Renal cortex interstitium (tissue), 11 donors: ENCODE results near the gene HIF1AN. TPM values are rescaled to one million over a fixed set of nuclear protein-coding genes. Genes with fewer than 3 reads are reported as not detected.

ENCODE experiments used
- DNase-seq, 11 donors: peaks; one replicate each; pipeline ENCODE4 v3.0.0-alpha.2; 2013; ENCODE audit warnings: low read depth in 9 of 11, low spot score in 4 of 11; ENCODE audit errors: extremely low read depth in 1 of 11
- polyA plus RNA-seq, 3 donors: library from polyadenylated mRNA; unstranded; fragments of 120-200 nt; gene quantifications; one replicate each; pipeline ENCODE4 v1.2.1, GENCODE V29; 2013; ENCODE audit not compliant: insufficient read length in 3 of 3

HIF1AN gene
- polyA plus RNA-seq, 3 donors, result 36.9 to 48.4 (median 44.5) TPM

- no peak for DNase-seq
Observed at GRCh38 chr10:100579261-100580090, 43.7 kb downstream of the HIF1AN start.

- no peak for DNase-seq
Observed at GRCh38 chr10:100586959-100587358, 51.2 kb downstream of the HIF1AN start.

GRCh38 chr10:100598166-100598565, 62.4 kb downstream of the HIF1AN start:
- DNase-seq, result no peak

- DNase-seq, result no peak
Observed at GRCh38 chr10:100600218-100600617, 64.5 kb downstream of the HIF1AN start.

GRCh38 chr10:100607439-100607838, 71.7 kb downstream of the HIF1AN start:
- DNase-seq, result no peak

Other genes with a start within 250 kb of the HIF1AN start
- gene BLOC1S2, start 249.3 kb upstream of the HIF1AN start, polyA plus RNA-seq, result 10 to 100 TPM; 34.7 to 46.2 (median 37.6) TPM
- gene PKD2L1, start 205.7 kb upstream of the HIF1AN start, polyA plus RNA-seq, result under 1 TPM; 0.08 to 0.10 (median 0.09) TPM
- 10 to 100 TPM; 37.8 to 56.9 (median 45.6) TPM for gene SCD, start 188.7 kb upstream of the HIF1AN start, polyA plus RNA-seq
- under 1 TPM; 0.82 to 0.97 (median 0.92) TPM for gene WNT8B, start 72.9 kb upstream of the HIF1AN start, polyA plus RNA-seq
- gene SEC31B, start 16.1 kb upstream of the HIF1AN start, polyA plus RNA-seq, result 10 to 100 TPM; 16.3 to 25.6 (median 16.7) TPM
- 100 to 1,000 TPM; 149 to 209 (median 182) TPM for gene NDUFB8, start 6.1 kb upstream of the HIF1AN start, polyA plus RNA-seq
- 100 to 1,000 TPM; 174 to 255 (median 188) TPM for gene PAX2, start 209.6 kb downstream of the HIF1AN start, polyA plus RNA-seq